Esophagus muscularis mucosa (tissue), 4 donors: ENCODE data around the gene FAT1. TPM values are rescaled to one million over a fixed set of nuclear protein-coding genes. Genes with fewer than 3 reads are reported as not detected.
A peak's percentile ranks its signal among the peaks of the same experiment; 100 is the strongest.

ENCODE experiments used
- DNase-seq: peaks from one replicate; pipeline ENCODE4 v3.0.0-alpha.2; 2017; ENCODE audit errors: extremely low spot score
- H3K27ac ChIP-seq, 4 donors: fragments of 200-600 bp; sonication (generic); replicated peaks in 1 of 4; 1 replicate in 3 of 4; 2 replicates in 1 of 4; pipeline ENCODE4 v1.5.1; 2016 to 2019; ENCODE audit warnings: mild to moderate bottlenecking in 1 of 4
- H3K27me3 ChIP-seq, 4 donors: fragments of 200-600 bp; sonication (generic); one replicate each; pipeline versions ENCODE4 v1.5.1 to v1.6.0; 2016 to 2019
- H3K36me3 ChIP-seq, 4 donors: fragments of 200-600 bp; sonication (generic); one replicate each; pipeline ENCODE4 v1.5.1; 2016 to 2019
- H3K4me1 ChIP-seq, 4 donors: fragments of 200-600 bp; sonication (generic); one replicate each; pipeline ENCODE4 v1.5.1; 2016 to 2019
- H3K4me3 ChIP-seq, 4 donors: fragments of 200-600 bp; sonication (generic); 1 replicate in 2 of 4; 2 replicates in 2 of 4; pipeline ENCODE4 v1.5.1; 2016 to 2019; ENCODE audit warnings: mild to moderate bottlenecking in 4 of 4, moderate library complexity in 1 of 4
- H3K9me3 ChIP-seq, 4 donors: fragments of 200-600 bp; sonication (generic); 1 replicate in 3 of 4; 2 replicates in 1 of 4; pipeline ENCODE4 v1.5.1; 2016 to 2019
- EP300 ChIP-seq: sonication (generic); formaldehyde crosslinking; IDR thresholded peaks from one replicate; pipeline ENCODE4 v1.6.1; 2017; ENCODE audit warnings: antibody characterized with exemption
- POLR2A ChIP-seq: fragments of 450-650 bp; IDR thresholded peaks from one replicate; pipeline ENCODE4 v1.6.1; 2017; ENCODE audit warnings: antibody characterized with exemption, moderate library complexity, mild to moderate bottlenecking, low read depth
- POLR2AphosphoS5 ChIP-seq, 2 donors: sonication (generic); formaldehyde crosslinking; IDR thresholded peaks; one replicate each; pipeline ENCODE4 v1.6.1; 2017; ENCODE audit warnings: antibody characterized with exemption in 2 of 2
- WGBS: methylation state at CpG from one replicate; pipeline ENCODE4 v1.1.5; 2018; 5-methylcytosine and 5-hydroxymethylcytosine counted together
- intact Hi-C: fragments of 100-400 bp; cut with DNase I; formaldehyde crosslinking; loops from one replicate; pipeline ENCODE4 v1.15.1; 2023
- total RNA-seq, 4 donors: library from RNA; depleted of rRNA; stranded (reverse); fragments of >200 nt; gene quantifications; one replicate each; pipeline versions ENCODE4 v1.1.0 to v1.2.1, GENCODE V29; 2016
- TF ChIP-seq, protein P1 (sequence below), 3 experiments: fragments of 200-600 bp in 2 of 3; fragments of 450-650 bp in 1 of 3; sonication (generic) in 2 of 3; IDR thresholded peaks; one replicate each; pipeline ENCODE4 v1.5.1; 2017 to 2019; ENCODE audit warnings: antibody characterized with exemption in 3 of 3, mild to moderate bottlenecking in 2 of 3, moderate library complexity in 1 of 3

Gene FAT1
- total RNA-seq, 4 donors from 2014 or later, result 145 to 244 (median 200) TPM

DNA sequence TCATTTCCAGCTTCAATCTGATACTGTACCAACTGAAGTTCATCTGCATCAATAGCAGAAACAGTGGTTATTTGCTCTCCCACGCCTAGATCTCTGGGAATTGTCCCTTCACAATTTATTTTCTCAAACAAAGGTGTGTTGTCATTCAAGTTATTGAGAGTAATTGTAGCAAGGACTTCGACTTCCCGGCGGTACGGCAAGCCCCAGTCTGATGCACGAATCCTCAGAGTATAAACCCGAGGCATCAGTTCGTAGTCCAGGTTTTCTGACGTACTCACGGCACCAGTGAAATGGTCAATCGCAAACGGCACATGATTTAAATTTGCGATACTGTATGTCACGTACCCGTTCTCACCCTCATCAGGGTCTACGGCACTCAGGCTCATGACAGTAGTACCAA, 15.7 kb downstream of the FAT1 start:
- H3K27ac ChIP-seq, result no peak overlapping the region
- no peak for TF ChIP-seq EP300
- no peak for TF ChIP-seq POLR2A
- TF ChIP-seq, protein P1, sequence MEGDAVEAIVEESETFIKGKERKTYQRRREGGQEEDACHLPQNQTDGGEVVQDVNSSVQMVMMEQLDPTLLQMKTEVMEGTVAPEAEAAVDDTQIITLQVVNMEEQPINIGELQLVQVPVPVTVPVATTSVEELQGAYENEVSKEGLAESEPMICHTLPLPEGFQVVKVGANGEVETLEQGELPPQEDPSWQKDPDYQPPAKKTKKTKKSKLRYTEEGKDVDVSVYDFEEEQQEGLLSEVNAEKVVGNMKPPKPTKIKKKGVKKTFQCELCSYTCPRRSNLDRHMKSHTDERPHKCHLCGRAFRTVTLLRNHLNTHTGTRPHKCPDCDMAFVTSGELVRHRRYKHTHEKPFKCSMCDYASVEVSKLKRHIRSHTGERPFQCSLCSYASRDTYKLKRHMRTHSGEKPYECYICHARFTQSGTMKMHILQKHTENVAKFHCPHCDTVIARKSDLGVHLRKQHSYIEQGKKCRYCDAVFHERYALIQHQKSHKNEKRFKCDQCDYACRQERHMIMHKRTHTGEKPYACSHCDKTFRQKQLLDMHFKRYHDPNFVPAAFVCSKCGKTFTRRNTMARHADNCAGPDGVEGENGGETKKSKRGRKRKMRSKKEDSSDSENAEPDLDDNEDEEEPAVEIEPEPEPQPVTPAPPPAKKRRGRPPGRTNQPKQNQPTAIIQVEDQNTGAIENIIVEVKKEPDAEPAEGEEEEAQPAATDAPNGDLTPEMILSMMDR (IDR thresholded peaks at IDR 0.05), result no peak
- TF ChIP-seq POLR2AphosphoS5 (IDR thresholded peaks at IDR 0.05), result no peak
- intact Hi-C loops, result no loop called here

DNA sequence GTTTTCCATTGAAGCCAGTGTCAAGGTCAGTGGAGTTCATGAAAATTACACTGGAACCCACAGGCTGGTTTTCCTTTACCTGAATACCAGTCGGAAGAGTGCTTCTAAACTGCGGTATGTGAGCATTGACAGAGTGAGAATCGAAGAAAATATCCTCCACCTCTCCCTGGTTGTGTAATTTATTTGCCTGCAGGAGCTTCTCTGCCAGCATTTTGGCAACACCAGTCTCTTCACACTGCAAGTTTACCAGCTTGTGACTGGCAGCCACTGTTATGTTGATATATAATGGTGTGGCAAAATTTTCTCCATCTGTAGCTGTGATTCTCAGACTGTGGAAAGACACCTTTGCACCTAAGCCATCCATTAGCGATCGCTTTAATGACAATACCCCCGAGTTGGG, 16.1 kb downstream of the FAT1 start:
- H3K27ac ChIP-seq, result no peak overlapping the region
- H3K4me1 ChIP-seq, result peaks cover 27 to 60% (median 54%) of the 10 kb centered on the region in 4 donors
- TF ChIP-seq POLR2AphosphoS5 (IDR thresholded peaks at IDR 0.05) (no peak), EP300 (no peak), POLR2A (no peak)
- TF ChIP-seq, protein P1 (IDR thresholded peaks at IDR 0.05), result no peak
- no peak overlapping the region for H3K4me3 ChIP-seq
- no peaks in the 10 kb centered on the region for H3K9me3 ChIP-seq
- H3K27me3 ChIP-seq, result no peaks in the 10 kb centered on the region
- H3K36me3 ChIP-seq, result peaks cover 4 to 30% (median 17%) of the 10 kb centered on the region in 4 donors
- no peak for DNase-seq
- intact Hi-C loops, result no loop called here
- WGBS, result 88% methylated on average over 6 of the region's 6 CpGs

More for the DNA sequence above, 15.7 kb downstream of the FAT1 start:
- Histone ChIP-seq H3K4me3 (no peak overlapping the region), H3K4me1 (peaks cover 26 to 56% (median 50%) of the 10 kb centered on the region in 4 donors), H3K27me3 (no peaks in the 10 kb centered on the region), H3K36me3 (peaks cover 4 to 30% (median 17%) of the 10 kb centered on the region in 4 donors), H3K9me3 (no peaks in the 10 kb centered on the region)
- DNase-seq, result no peak
- 91% methylated on average over 16 of the region's 16 CpGs for WGBS

DNA sequence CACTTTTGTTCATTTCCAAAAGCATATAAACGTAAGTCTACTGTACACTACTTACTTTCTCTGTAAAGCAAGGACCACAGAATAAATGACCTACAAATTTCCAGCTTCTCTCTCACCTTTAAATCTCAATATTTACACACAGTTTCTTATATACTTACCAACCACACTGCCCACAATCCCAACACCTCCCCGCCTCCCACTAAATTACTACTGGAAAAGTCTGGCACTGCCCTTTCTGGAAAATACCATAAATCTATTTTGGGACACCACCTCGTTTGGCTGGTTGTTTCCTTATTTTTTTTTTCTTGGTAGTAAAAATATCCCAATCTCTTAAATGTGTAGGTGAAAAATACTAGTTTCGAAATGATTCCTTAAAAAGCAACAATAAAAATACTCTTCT, 19.6 kb downstream of the FAT1 start:
- intact Hi-C loops, result no loop called here
- Histone ChIP-seq H3K27ac (peak overlapping the region; percentile 68 to 79 (median 78)), H3K27me3 (no peaks in the 10 kb centered on the region), H3K4me3 (peak overlapping the region in 1 of 4 donors; percentile 4), H3K36me3 (peaks cover 4 to 29% (median 15%) of the 10 kb centered on the region in 4 donors), H3K4me1 (peaks cover 45 to 76% (median 73%) of the 10 kb centered on the region in 4 donors), H3K9me3 (no peaks in the 10 kb centered on the region)
- WGBS, result 41% methylated on average over 4 of the region's 4 CpGs
- no peak for DNase-seq
- TF ChIP-seq POLR2AphosphoS5 (IDR thresholded peaks at IDR 0.05) (no peak), POLR2A (no peak), EP300 (no peak)
- TF ChIP-seq, protein P1 (IDR thresholded peaks at IDR 0.05), result no peak

DNA sequence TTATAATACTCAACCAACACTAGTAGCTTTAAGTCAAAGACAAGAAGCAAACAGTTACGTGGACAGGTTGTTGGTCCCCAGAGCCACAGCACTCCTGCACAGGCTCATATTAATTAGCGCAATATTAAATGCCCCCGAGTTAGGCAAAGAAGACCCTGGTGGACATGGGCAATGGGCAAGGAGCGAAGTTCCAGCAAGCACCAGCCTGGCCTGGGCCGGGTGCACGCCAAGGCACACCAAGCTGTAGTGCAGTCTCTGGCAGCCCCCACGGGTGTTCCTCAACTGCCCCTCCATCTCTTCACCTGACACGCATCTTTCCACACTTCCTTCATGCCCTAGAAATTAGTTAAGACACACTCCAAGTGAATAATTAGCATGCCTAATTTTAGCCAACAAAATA, 20.1 kb downstream of the FAT1 start:
- H3K27me3 ChIP-seq, result no peaks in the 10 kb centered on the region
- no peak for DNase-seq
- peak overlapping the region; percentile 68 to 79 (median 78) for H3K27ac ChIP-seq
- H3K4me3 ChIP-seq, result peak overlapping the region in 1 of 4 donors; percentile 4
- intact Hi-C loops, result no loop called here
- H3K36me3 ChIP-seq, result peaks cover under 1 to 23% (median 11%) of the 10 kb centered on the region in 4 donors
- TF ChIP-seq POLR2A, result no peak
- no peak for TF ChIP-seq POLR2AphosphoS5 (IDR thresholded peaks at IDR 0.05)
- peaks cover 45 to 73% (median 69%) of the 10 kb centered on the region in 4 donors for H3K4me1 ChIP-seq
- 59% methylated on average over 8 of the region's 8 CpGs for WGBS
- H3K9me3 ChIP-seq, result no peaks in the 10 kb centered on the region

DNA sequence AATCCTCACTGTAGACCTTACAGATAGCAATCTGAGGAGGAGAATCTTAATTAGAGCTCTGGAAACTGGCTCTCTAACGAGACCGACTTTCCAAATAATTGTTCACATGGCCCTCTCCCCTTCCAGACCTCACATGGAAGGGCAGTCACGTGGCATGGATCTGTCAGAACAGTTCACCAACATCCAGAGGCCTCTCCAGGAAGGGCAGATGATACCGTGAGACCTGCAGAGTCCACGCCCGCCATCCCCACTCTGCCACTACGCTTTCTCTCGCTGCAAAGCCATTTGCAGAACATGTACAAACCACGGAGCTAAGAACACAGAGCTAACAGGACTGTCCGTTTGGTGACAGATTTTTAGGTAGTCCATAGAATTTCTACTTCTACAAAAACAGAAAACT, 20.7 kb downstream of the FAT1 start:
- 83% methylated on average over 10 of the region's 10 CpGs for WGBS
- Histone ChIP-seq H3K27ac (peak overlapping the region; percentile 68 to 79 (median 78)), H3K9me3 (no peaks in the 10 kb centered on the region), H3K4me1 (peaks cover 45 to 73% (median 69%) of the 10 kb centered on the region in 4 donors), H3K4me3 (no peak overlapping the region), H3K36me3 (peaks cover 0 to 18% (median 7%) of the 10 kb centered on the region in 4 donors), H3K27me3 (no peaks in the 10 kb centered on the region)
- intact Hi-C loops, result no loop called here
- DNase-seq, result no peak
- no peak for TF ChIP-seq POLR2A
- TF ChIP-seq, protein P1 (IDR thresholded peaks at IDR 0.05), result no peak
- no peak for TF ChIP-seq EP300
- TF ChIP-seq POLR2AphosphoS5 (IDR thresholded peaks at IDR 0.05), result no peak
